Measurements from ENCODE around the gene ZNF181.
A peak's percentile ranks its signal among the peaks of the same experiment; 100 is the strongest.
"Not testable (repeated sequence)": the region's sequence is repeated elsewhere in the genome, so short reads cannot be mapped to it uniquely, and the experiment has no call there.

ZNF181 gene

GRCh38 chr19:34733746-34734536 lies at the start of gene ZNF181:
Gene ZNF181 (plus strand): TSS chr19:34734243. CDS start chr19:34735038, 795 bp downstream.
- peak; percentile 86 for DNase-seq

- not testable (repeated sequence) for DNase-seq
Observed at GRCh38 chr19:34685266-34685665, 48.8 kb upstream of the ZNF181 start.

GRCh38 chr19:34686455-34686854 lies 47.6 kb upstream of the ZNF181 start:
- no peak for DNase-seq

GRCh38 chr19:34687348-34687747 lies 46.7 kb upstream of the ZNF181 start:
- no peak for DNase-seq

- DNase-seq, result no peak
Observed at GRCh38 chr19:34688592-34688991, 45.5 kb upstream of the ZNF181 start.

- DNase-seq, result no peak
Observed at GRCh38 chr19:34690372-34690771, 43.7 kb upstream of the ZNF181 start.

GRCh38 chr19:34692549-34692948 lies 41.5 kb upstream of the ZNF181 start:
- DNase-seq, result no peak

- DNase-seq, result no peak
Observed at GRCh38 chr19:34707661-34708060, 26.4 kb upstream of the ZNF181 start.

- DNase-seq, result no peak
Observed at GRCh38 chr19:34711890-34712289, 22.2 kb upstream of the ZNF181 start.

GRCh38 chr19:34712395-34713261 lies 21.4 kb upstream of the ZNF181 start:
- DNase-seq, result peak; percentile 80

GRCh38 chr19:34713262-34713637 lies 20.8 kb upstream of the ZNF181 start:
- no peak for DNase-seq

GRCh38 chr19:34715357-34715756 lies 18.7 kb upstream of the ZNF181 start:
- no peak for DNase-seq

- DNase-seq, result no peak
Observed at GRCh38 chr19:34722353-34722752, 11.7 kb upstream of the ZNF181 start.

GRCh38 chr19:34725400-34725799 lies 8.6 kb upstream of the ZNF181 start:
- DNase-seq, result no peak

- DNase-seq, result no peak
Observed at GRCh38 chr19:34731019-34731829, 2.8 kb upstream of the ZNF181 start.

- no peak for DNase-seq
Observed at GRCh38 chr19:34731964-34732363, 2.1 kb upstream of the ZNF181 start.

GRCh38 chr19:34732612-34733211 lies 1.3 kb upstream of the ZNF181 start:
- no peak for DNase-seq

GRCh38 chr19:34733266-34733745 lies 737 bp upstream of the ZNF181 start:
- no peak for DNase-seq

GRCh38 chr19:34734537-34735103 lies 577 bp downstream of the ZNF181 start:
- no peak for DNase-seq

- no peak for DNase-seq
Observed at GRCh38 chr19:34744896-34745690, 11.1 kb downstream of the ZNF181 start.

GRCh38 chr19:34757441-34757840 lies 23.4 kb downstream of the ZNF181 start:
- no peak for DNase-seq
